Immature natural killer cell (primary cell): ENCODE measurements around the gene COMTD1. TPM values are rescaled to one million over a fixed set of nuclear protein-coding genes. Genes with fewer than 3 reads are reported as not detected.

Experiments used
- DNase-seq, 3 donors: peaks; one replicate each; pipeline ENCODE4 v3.0.0; 2022; ENCODE audit warnings: mixed read lengths in 1 of 3
- H3K27ac Mint-ChIP-seq, 6 donors: one replicate each; pipeline ENCODE4 v1.8.0; 2020; ENCODE audit warnings: mixed read lengths in 6 of 6, mild to moderate bottlenecking in 5 of 6, inconsistent platforms in 4 of 6, moderate library complexity in 3 of 6
- H3K27me3 Mint-ChIP-seq, 3 donors: one replicate each; pipeline ENCODE4 v1.8.0; 2020 to 2021; ENCODE audit warnings: low read depth in 3 of 3, mild to moderate bottlenecking in 3 of 3, mixed read lengths in 3 of 3, moderate library complexity in 3 of 3, inconsistent platforms in 1 of 3
- H3K36me3 Mint-ChIP-seq, 3 donors: one replicate each; pipeline ENCODE4 v1.8.0; 2020; ENCODE audit warnings: mixed read lengths in 3 of 3, inconsistent platforms in 2 of 3, mild to moderate bottlenecking in 2 of 3
- H3K4me1 Mint-ChIP-seq, 2 donors: one replicate each; pipeline ENCODE4 v1.8.0; 2020; ENCODE audit warnings: inconsistent platforms in 2 of 2, mild to moderate bottlenecking in 2 of 2, mixed read lengths in 2 of 2, moderate library complexity in 1 of 2
- H3K4me3 Mint-ChIP-seq, 5 donors: one replicate each; pipeline ENCODE4 v1.8.0; 2020; ENCODE audit warnings: mild to moderate bottlenecking in 5 of 5, mixed read lengths in 5 of 5, inconsistent platforms in 3 of 5, moderate library complexity in 3 of 5
- H3K9me3 Mint-ChIP-seq, 6 donors: one replicate each; pipeline ENCODE4 v1.8.0; 2020; ENCODE audit warnings: mild to moderate bottlenecking in 6 of 6, mixed read lengths in 6 of 6, inconsistent platforms in 4 of 6, moderate library complexity in 3 of 6
- polyA plus RNA-seq, 3 donors: library from polyadenylated mRNA; unstranded; fragments of 300-500 nt; fragmentation: Illumina TruSeq; gene quantifications; one replicate each; pipeline ENCODE4 v1.2.3, GENCODE V29; 2021

COMTD1 gene
- polyA plus RNA-seq, 3 donors from 2014 or later: 27.5 to 47.5 (median 42.8) TPM

- H3K36me3 Mint-ChIP-seq: no peaks in the 10 kb centered on the region
- peak overlapping the region in 1 of 5 donors; percentile 5 for H3K4me3 Mint-ChIP-seq
- peak overlapping the region in 1 of 6 donors; percentile 40 for H3K27ac Mint-ChIP-seq
- peaks cover 5 to 6% of the 10 kb centered on the region in 2 donors for H3K4me1 Mint-ChIP-seq
- DNase-seq: no peak
- no peaks in the 10 kb centered on the region for H3K9me3 Mint-ChIP-seq
- H3K27me3 Mint-ChIP-seq: peaks cover 0 to 2% (median 2%) of the 10 kb centered on the region in 3 donors
Observed at GRCh38 chr10:75239096-75239790, 3.5 kb upstream of the COMTD1 start.

GRCh38 chr10:75238182-75239095, 2.7 kb upstream of the COMTD1 start:
- Mint-ChIP-seq H3K27ac (no peak overlapping the region), H3K27me3 (peaks cover 0 to 2% (median 2%) of the 10 kb centered on the region in 3 donors), H3K9me3 (no peaks in the 10 kb centered on the region), H3K4me3 (peak overlapping the region in 1 of 5 donors; percentile 5), H3K36me3 (no peaks in the 10 kb centered on the region), H3K4me1 (peaks cover 5 to 10% of the 10 kb centered on the region in 2 donors)
- DNase-seq: no peak

GRCh38 chr10:75236178-75236825, 545 bp upstream of the COMTD1 start:
- H3K36me3 Mint-ChIP-seq: peaks cover 4 to 7% (median 6%) of the 10 kb centered on the region in 3 donors
- peaks cover 5 to 12% of the 10 kb centered on the region in 2 donors for H3K4me1 Mint-ChIP-seq
- peaks cover 3 to 7% (median 5%) of the 10 kb centered on the region in 3 donors for H3K27me3 Mint-ChIP-seq
- peak overlapping the region; percentile 75 to 85 (median 76) for H3K4me3 Mint-ChIP-seq
- H3K27ac Mint-ChIP-seq: peak overlapping the region; percentile 76 to 92 (median 78)
- no peak for DNase-seq
- H3K9me3 Mint-ChIP-seq: no peaks in the 10 kb centered on the region

- Mint-ChIP-seq H3K27me3 (peaks cover 3 to 11% (median 7%) of the 10 kb centered on the region in 3 donors), H3K9me3 (no peaks in the 10 kb centered on the region), H3K4me1 (peaks cover 18% of the 10 kb centered on the region in 2 donors), H3K4me3 (peak overlapping the region; percentile 72 to 85 (median 80)), H3K27ac (peak overlapping the region in 3 of 6 donors; percentile 40 to 87 (median 77)), H3K36me3 (peaks cover 4 to 11% (median 7%) of the 10 kb centered on the region in 3 donors)
- DNase-seq: peak in 1 of 3 donors; percentile 23
Observed at GRCh38 chr10:75234683-75235374, 928 bp downstream of the COMTD1 start.

- Mint-ChIP-seq H3K4me3 (peak overlapping the region; percentile 72 to 85 (median 80)), H3K9me3 (no peaks in the 10 kb centered on the region), H3K27ac (peak overlapping the region; percentile 82 to 94 (median 89)), H3K27me3 (peaks cover 3 to 13% (median 7%) of the 10 kb centered on the region in 3 donors), H3K36me3 (peaks cover 4 to 12% (median 7%) of the 10 kb centered on the region in 3 donors), H3K4me1 (peaks cover 18 to 20% of the 10 kb centered on the region in 2 donors)
- DNase-seq: peak; percentile 94 to 96 (median 94)
Observed at GRCh38 chr10:75234017-75234682, 1.6 kb downstream of the COMTD1 start.

GRCh38 chr10:75233444-75234016, 2.2 kb downstream of the COMTD1 start:
- peak in 1 of 3 donors; percentile 19 for DNase-seq
- Mint-ChIP-seq H3K4me1 (peaks cover 19 to 26% of the 10 kb centered on the region in 2 donors), H3K4me3 (peak overlapping the region; percentile 72 to 85 (median 80)), H3K27me3 (peaks cover 3 to 13% (median 7%) of the 10 kb centered on the region in 3 donors), H3K9me3 (no peaks in the 10 kb centered on the region), H3K27ac (peak overlapping the region; percentile 82 to 94 (median 89)), H3K36me3 (peaks cover 7 to 18% (median 8%) of the 10 kb centered on the region in 3 donors)

GRCh38 chr10:75231672-75232581, 3.8 kb downstream of the COMTD1 start:
- DNase-seq: no peak
- peak overlapping the region in 3 of 5 donors; percentile 2 to 12 (median 6) for H3K4me3 Mint-ChIP-seq
- H3K4me1 Mint-ChIP-seq: peaks cover 23 to 31% of the 10 kb centered on the region in 2 donors
- peaks cover 5 to 11% (median 7%) of the 10 kb centered on the region in 3 donors for H3K27me3 Mint-ChIP-seq
- peaks cover 7 to 20% (median 10%) of the 10 kb centered on the region in 3 donors for H3K36me3 Mint-ChIP-seq
- no peaks in the 10 kb centered on the region for H3K9me3 Mint-ChIP-seq
- H3K27ac Mint-ChIP-seq: peak overlapping the region; percentile 63 to 96 (median 88)

GRCh38 chr10:75230600-75231038, 5.1 kb downstream of the COMTD1 start:
- Mint-ChIP-seq H3K36me3 (peaks cover 7 to 25% (median 10%) of the 10 kb centered on the region in 3 donors), H3K9me3 (no peaks in the 10 kb centered on the region), H3K27me3 (peaks cover 3 to 11% (median 7%) of the 10 kb centered on the region in 3 donors), H3K27ac (peak overlapping the region; percentile 83 to 96 (median 92)), H3K4me1 (peaks cover 23 to 38% of the 10 kb centered on the region in 2 donors), H3K4me3 (no peak overlapping the region)
- DNase-seq: peak; percentile 84 to 88 (median 85)

- peaks cover 24 to 44% of the 10 kb centered on the region in 2 donors for H3K4me1 Mint-ChIP-seq
- peak overlapping the region; percentile 25 to 96 (median 74) for H3K27ac Mint-ChIP-seq
- DNase-seq: no peak
- H3K4me3 Mint-ChIP-seq: no peak overlapping the region
- H3K36me3 Mint-ChIP-seq: peaks cover 7 to 29% (median 10%) of the 10 kb centered on the region in 3 donors
- no peaks in the 10 kb centered on the region for H3K9me3 Mint-ChIP-seq
- H3K27me3 Mint-ChIP-seq: peaks cover 3 to 11% (median 7%) of the 10 kb centered on the region in 3 donors
Observed at GRCh38 chr10:75229971-75230370, 5.8 kb downstream of the COMTD1 start.

- no peak for DNase-seq
- Mint-ChIP-seq H3K27ac (peak overlapping the region; percentile 12 to 89 (median 72)), H3K4me1 (peaks cover 27 to 56% of the 10 kb centered on the region in 2 donors), H3K9me3 (no peaks in the 10 kb centered on the region), H3K36me3 (peaks cover 10 to 37% (median 11%) of the 10 kb centered on the region in 3 donors), H3K27me3 (peaks cover 3 to 11% (median 7%) of the 10 kb centered on the region in 3 donors), H3K4me3 (no peak overlapping the region)
Observed at GRCh38 chr10:75228834-75229233, 6.9 kb downstream of the COMTD1 start.

GRCh38 chr10:75228278-75228677, 7.5 kb downstream of the COMTD1 start:
- Mint-ChIP-seq H3K27ac (peak overlapping the region in 5 of 6 donors; percentile 46 to 89 (median 73)), H3K4me3 (no peak overlapping the region), H3K27me3 (peaks cover 3 to 11% (median 7%) of the 10 kb centered on the region in 3 donors), H3K9me3 (no peaks in the 10 kb centered on the region), H3K36me3 (peaks cover 12 to 37% (median 15%) of the 10 kb centered on the region in 3 donors), H3K4me1 (peaks cover 26 to 61% of the 10 kb centered on the region in 2 donors)
- DNase-seq: no peak
